Endothelial cell (in vitro differentiated cells): Measurements from ENCODE around the gene IDH3G. TPM values are rescaled to one million over a fixed set of nuclear protein-coding genes. Genes with fewer than 3 reads are reported as not detected.

Experiments used
- DNase-seq: peaks from one replicate; pipeline ENCODE4 v3.0.0; 2021; ENCODE audit warnings: low spot score
- H3K27ac Mint-ChIP-seq: one replicate; pipeline ENCODE4 v1.8.0; 2021; ENCODE audit warnings: mixed read lengths, inconsistent platforms; ENCODE audit not compliant: unreplicated experiment
- H3K27me3 Mint-ChIP-seq: one replicate; pipeline ENCODE4 v1.8.0; 2021; ENCODE audit warnings: mild to moderate bottlenecking, moderate library complexity, mixed read lengths, inconsistent platforms; ENCODE audit not compliant: unreplicated experiment
- H3K36me3 Mint-ChIP-seq: one replicate; pipeline ENCODE4 v1.8.0; 2021; ENCODE audit warnings: mild to moderate bottlenecking, low read depth, mixed read lengths, inconsistent platforms; ENCODE audit not compliant: unreplicated experiment
- H3K4me1 Mint-ChIP-seq: one replicate; pipeline ENCODE4 v1.8.0; 2021; ENCODE audit warnings: mild to moderate bottlenecking, mixed read lengths, inconsistent platforms; ENCODE audit not compliant: unreplicated experiment
- H3K4me3 Mint-ChIP-seq: one replicate; pipeline ENCODE4 v1.8.0; 2021; ENCODE audit warnings: mild to moderate bottlenecking, mixed read lengths, inconsistent platforms; ENCODE audit not compliant: unreplicated experiment
- H3K9me3 Mint-ChIP-seq: one replicate; pipeline ENCODE4 v1.8.0; 2021; ENCODE audit warnings: mixed read lengths, inconsistent platforms; ENCODE audit not compliant: unreplicated experiment
- total RNA-seq: library from RNA; stranded (reverse); fragmentation: NEBNext Ultra II Directional; extraction: Animal tissue kit (Norgen Biotek cat#: 25700); gene quantifications from one replicate; pipeline ENCODE4 v1.2.1, GENCODE V29; 2021; ENCODE audit not compliant: unreplicated experiment
- TF ChIP-seq, protein P1 (sequence below): fragments of 200-600 bp; sonication (generic); IDR thresholded peaks from one replicate; pipeline ENCODE4 v1.5.0; 2021; ENCODE audit warnings: antibody characterized with exemption; ENCODE audit not compliant: unreplicated experiment

Gene IDH3G
- total RNA-seq, 1 donor from 2014 or later, result 43.3 TPM

- no peaks in the 10 kb centered on the region for H3K4me1 Mint-ChIP-seq
- no peak overlapping the region for H3K27ac Mint-ChIP-seq
- no peaks in the 10 kb centered on the region for H3K9me3 Mint-ChIP-seq
- TF ChIP-seq, protein P1, sequence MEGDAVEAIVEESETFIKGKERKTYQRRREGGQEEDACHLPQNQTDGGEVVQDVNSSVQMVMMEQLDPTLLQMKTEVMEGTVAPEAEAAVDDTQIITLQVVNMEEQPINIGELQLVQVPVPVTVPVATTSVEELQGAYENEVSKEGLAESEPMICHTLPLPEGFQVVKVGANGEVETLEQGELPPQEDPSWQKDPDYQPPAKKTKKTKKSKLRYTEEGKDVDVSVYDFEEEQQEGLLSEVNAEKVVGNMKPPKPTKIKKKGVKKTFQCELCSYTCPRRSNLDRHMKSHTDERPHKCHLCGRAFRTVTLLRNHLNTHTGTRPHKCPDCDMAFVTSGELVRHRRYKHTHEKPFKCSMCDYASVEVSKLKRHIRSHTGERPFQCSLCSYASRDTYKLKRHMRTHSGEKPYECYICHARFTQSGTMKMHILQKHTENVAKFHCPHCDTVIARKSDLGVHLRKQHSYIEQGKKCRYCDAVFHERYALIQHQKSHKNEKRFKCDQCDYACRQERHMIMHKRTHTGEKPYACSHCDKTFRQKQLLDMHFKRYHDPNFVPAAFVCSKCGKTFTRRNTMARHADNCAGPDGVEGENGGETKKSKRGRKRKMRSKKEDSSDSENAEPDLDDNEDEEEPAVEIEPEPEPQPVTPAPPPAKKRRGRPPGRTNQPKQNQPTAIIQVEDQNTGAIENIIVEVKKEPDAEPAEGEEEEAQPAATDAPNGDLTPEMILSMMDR, result no peak
- DNase-seq, result no peak
- H3K4me3 Mint-ChIP-seq, result no peak overlapping the region
- H3K27me3 Mint-ChIP-seq, result peaks cover 5% of the 10 kb centered on the region
- H3K36me3 Mint-ChIP-seq, result no peaks in the 10 kb centered on the region
Observed at GRCh38 chrX:153807976-153808375, 13.8 kb upstream of the IDH3G start.

- H3K4me1 Mint-ChIP-seq, result no peaks in the 10 kb centered on the region
- peaks cover 3% of the 10 kb centered on the region for H3K27me3 Mint-ChIP-seq
- no peaks in the 10 kb centered on the region for H3K9me3 Mint-ChIP-seq
Observed at GRCh38 chrX:153806999-153807575, 12.9 kb upstream of the IDH3G start.

GRCh38 chrX:153805436-153805835, 11.3 kb upstream of the IDH3G start:
- H3K4me3 Mint-ChIP-seq, result no peak overlapping the region
- DNase-seq, result no peak
- no peaks in the 10 kb centered on the region for H3K9me3 Mint-ChIP-seq
- TF ChIP-seq, protein P1, result no peak
- H3K36me3 Mint-ChIP-seq, result no peaks in the 10 kb centered on the region
- H3K27me3 Mint-ChIP-seq, result peaks cover 2% of the 10 kb centered on the region
- no peak overlapping the region for H3K27ac Mint-ChIP-seq
- no peaks in the 10 kb centered on the region for H3K4me1 Mint-ChIP-seq

More at GRCh38 chrX:153806999-153807575, 12.9 kb upstream of the IDH3G start:
- Mint-ChIP-seq H3K4me3 (no peak overlapping the region), H3K27ac (no peak overlapping the region), H3K36me3 (no peaks in the 10 kb centered on the region)
- TF ChIP-seq, protein P1, result no peak
- DNase-seq, result no peak

DNA sequence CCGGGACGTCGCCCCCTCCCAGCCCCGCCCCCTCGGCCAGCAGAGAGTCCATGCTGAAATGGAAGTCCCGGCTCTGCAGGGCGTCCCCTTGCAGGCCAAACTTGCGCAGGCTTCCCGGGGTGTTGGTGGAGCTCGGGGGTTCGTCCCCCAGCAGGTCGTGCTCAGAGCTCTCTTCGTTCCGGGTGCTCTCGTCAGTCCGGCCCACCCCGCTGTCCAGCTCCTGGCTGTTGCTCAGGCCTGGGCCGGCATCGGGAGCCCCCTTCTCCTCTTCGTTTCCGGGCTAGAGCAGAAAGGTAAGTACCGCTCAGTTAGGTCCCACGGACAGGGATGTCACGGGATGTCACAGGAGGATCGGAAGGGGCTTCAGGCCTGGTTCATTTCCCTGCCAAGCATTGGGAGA, 10.4 kb upstream of the IDH3G start:
- Mint-ChIP-seq H3K4me3 (no peak overlapping the region), H3K27me3 (peaks cover 2% of the 10 kb centered on the region), H3K27ac (no peak overlapping the region), H3K9me3 (no peaks in the 10 kb centered on the region), H3K36me3 (no peaks in the 10 kb centered on the region), H3K4me1 (no peaks in the 10 kb centered on the region)
- no peak for DNase-seq
- TF ChIP-seq, protein P1, result no peak

GRCh38 chrX:153804100-153804595, 10.0 kb upstream of the IDH3G start:
- Mint-ChIP-seq H3K4me3 (no peak overlapping the region), H3K9me3 (no peaks in the 10 kb centered on the region), H3K4me1 (no peaks in the 10 kb centered on the region), H3K36me3 (no peaks in the 10 kb centered on the region), H3K27ac (no peak overlapping the region), H3K27me3 (peaks cover 2% of the 10 kb centered on the region)
- TF ChIP-seq, protein P1, result no peak
- DNase-seq, result no peak
